Measurements from ENCODE around the gene BAIAP2L2. TPM values are rescaled to one million over a fixed set of nuclear protein-coding genes. Genes with fewer than 3 reads are reported as not detected.

Gene BAIAP2L2
- total RNA-seq, 1 experiment from 2014 or later: 51.2 TPM

- CTCF ChIA-PET: no interaction called here
- BruUV-seq (replicated peaks): no TSS peak
- Mint-ChIP-seq H3K27ac (ENCODE audit: unreplicated experiment) (no peak overlapping the region), H3K36me3 (ENCODE audit: insufficient read depth, unreplicated experiment) (peaks cover 3% of the 10 kb centered on the region), H3K27me3 (ENCODE audit: unreplicated experiment) (peaks cover 44% of the 10 kb centered on the region), H3K9me3 (ENCODE audit: low read depth, unreplicated experiment) (no peaks in the 10 kb centered on the region), H3K4me1 (ENCODE audit: low read depth, unreplicated experiment) (no peaks in the 10 kb centered on the region), H3K4me3 (ENCODE audit: low read depth, unreplicated experiment) (no peak overlapping the region)
- intact Hi-C loops (cut with micrococcal nuclease; ENCODE audit: unreplicated experiment): no loop called here
- TF ChIP-seq, protein P1, sequence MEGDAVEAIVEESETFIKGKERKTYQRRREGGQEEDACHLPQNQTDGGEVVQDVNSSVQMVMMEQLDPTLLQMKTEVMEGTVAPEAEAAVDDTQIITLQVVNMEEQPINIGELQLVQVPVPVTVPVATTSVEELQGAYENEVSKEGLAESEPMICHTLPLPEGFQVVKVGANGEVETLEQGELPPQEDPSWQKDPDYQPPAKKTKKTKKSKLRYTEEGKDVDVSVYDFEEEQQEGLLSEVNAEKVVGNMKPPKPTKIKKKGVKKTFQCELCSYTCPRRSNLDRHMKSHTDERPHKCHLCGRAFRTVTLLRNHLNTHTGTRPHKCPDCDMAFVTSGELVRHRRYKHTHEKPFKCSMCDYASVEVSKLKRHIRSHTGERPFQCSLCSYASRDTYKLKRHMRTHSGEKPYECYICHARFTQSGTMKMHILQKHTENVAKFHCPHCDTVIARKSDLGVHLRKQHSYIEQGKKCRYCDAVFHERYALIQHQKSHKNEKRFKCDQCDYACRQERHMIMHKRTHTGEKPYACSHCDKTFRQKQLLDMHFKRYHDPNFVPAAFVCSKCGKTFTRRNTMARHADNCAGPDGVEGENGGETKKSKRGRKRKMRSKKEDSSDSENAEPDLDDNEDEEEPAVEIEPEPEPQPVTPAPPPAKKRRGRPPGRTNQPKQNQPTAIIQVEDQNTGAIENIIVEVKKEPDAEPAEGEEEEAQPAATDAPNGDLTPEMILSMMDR (IDR thresholded peaks at IDR 0.05; ENCODE audit: unreplicated experiment): no peak
- DNase-seq: no peak
Measured at GRCh38 chr22:38043151-38044039, 67.1 kb downstream of the BAIAP2L2 start.

DNA sequence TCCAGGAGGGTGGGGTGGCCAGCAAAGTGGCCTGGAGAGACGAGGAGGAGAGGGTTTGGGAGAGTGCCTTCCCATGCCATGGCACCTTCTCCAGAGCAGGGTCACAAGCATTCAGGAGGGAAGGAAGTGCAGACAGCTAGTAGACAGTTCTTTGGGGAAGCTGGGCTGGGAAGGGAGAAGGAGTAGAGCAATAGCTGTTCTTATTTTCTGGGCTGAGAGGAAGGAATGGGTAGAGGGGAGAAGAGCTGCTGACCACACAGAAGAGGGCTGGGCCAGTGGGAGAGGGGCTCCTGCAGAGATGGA lies 68.0 kb downstream of the BAIAP2L2 start:
- H3K4me1 Mint-ChIP-seq (ENCODE audit: low read depth, unreplicated experiment): no peaks in the 10 kb centered on the region
- intact Hi-C loops (cut with micrococcal nuclease; ENCODE audit: unreplicated experiment): no loop called here
- H3K9me3 Mint-ChIP-seq (ENCODE audit: low read depth, unreplicated experiment): no peaks in the 10 kb centered on the region
- no peak overlapping the region for H3K27ac Mint-ChIP-seq (ENCODE audit: unreplicated experiment)
- no peak for DNase-seq
- H3K27me3 Mint-ChIP-seq (ENCODE audit: unreplicated experiment): peaks cover 39% of the 10 kb centered on the region
- no peak overlapping the region for H3K4me3 Mint-ChIP-seq (ENCODE audit: low read depth, unreplicated experiment)
- H3K36me3 Mint-ChIP-seq (ENCODE audit: insufficient read depth, unreplicated experiment): peaks cover 2% of the 10 kb centered on the region
- TF ChIP-seq, protein P1 (IDR thresholded peaks at IDR 0.05; ENCODE audit: unreplicated experiment): no peak
- no TSS peak for BruUV-seq (replicated peaks)
- CTCF ChIA-PET: no interaction called here

DNA sequence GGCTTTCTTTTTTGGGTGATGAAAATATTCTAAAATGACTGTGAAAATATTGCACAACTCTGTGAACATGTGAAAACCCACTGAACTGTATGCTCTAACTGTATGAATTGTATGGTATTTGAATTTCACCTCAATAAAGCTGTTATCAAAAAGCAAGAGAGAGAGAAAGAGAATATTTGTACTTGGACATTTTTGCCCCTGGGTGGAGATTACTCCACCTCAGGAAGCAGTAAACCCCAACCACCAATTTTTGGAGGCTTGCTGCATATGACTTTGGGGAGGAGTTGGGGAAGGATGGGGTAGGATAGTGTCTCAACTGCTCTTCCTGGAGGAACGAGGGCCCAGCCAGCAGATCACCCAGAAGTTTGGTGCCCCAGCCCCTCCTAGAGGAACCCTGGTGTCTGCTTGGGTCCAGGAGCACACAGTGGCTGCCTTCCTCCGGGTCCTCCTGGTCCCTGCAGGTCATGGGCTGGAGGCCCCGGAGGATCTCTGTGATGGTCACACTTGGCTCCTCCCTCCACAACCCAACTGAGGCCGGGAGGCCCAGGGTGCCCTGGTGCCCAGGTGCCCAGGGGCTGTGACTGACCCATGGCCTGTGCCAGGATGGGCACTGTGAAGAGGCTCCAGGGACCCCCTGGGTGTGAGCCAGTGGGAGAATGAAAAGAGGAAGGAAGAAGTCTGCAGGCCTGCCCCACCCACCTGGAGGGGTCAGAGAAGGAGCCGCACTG lies 68.6 kb downstream of the BAIAP2L2 start:
- no peaks in the 10 kb centered on the region for H3K4me1 Mint-ChIP-seq (ENCODE audit: low read depth, unreplicated experiment)
- CTCF ChIA-PET: no interaction called here
- intact Hi-C loops (cut with micrococcal nuclease; ENCODE audit: unreplicated experiment): no loop called here
- no TSS peak for BruUV-seq (replicated peaks)
- TF ChIP-seq, protein P1 (IDR thresholded peaks at IDR 0.05; ENCODE audit: unreplicated experiment): no peak
- H3K27ac Mint-ChIP-seq (ENCODE audit: unreplicated experiment): no peak overlapping the region
- no peaks in the 10 kb centered on the region for H3K9me3 Mint-ChIP-seq (ENCODE audit: low read depth, unreplicated experiment)
- peaks cover 34% of the 10 kb centered on the region for H3K27me3 Mint-ChIP-seq (ENCODE audit: unreplicated experiment)
- no peak for DNase-seq
- no peaks in the 10 kb centered on the region for H3K36me3 Mint-ChIP-seq (ENCODE audit: insufficient read depth, unreplicated experiment)
- H3K4me3 Mint-ChIP-seq (ENCODE audit: low read depth, unreplicated experiment): no peak overlapping the region

- intact Hi-C loops (cut with micrococcal nuclease; ENCODE audit: unreplicated experiment): no loop called here
- Mint-ChIP-seq H3K4me1 (ENCODE audit: low read depth, unreplicated experiment) (no peaks in the 10 kb centered on the region), H3K36me3 (ENCODE audit: insufficient read depth, unreplicated experiment) (no peaks in the 10 kb centered on the region), H3K9me3 (ENCODE audit: low read depth, unreplicated experiment) (no peaks in the 10 kb centered on the region), H3K4me3 (ENCODE audit: low read depth, unreplicated experiment) (no peak overlapping the region), H3K27me3 (ENCODE audit: unreplicated experiment) (peaks cover 29% of the 10 kb centered on the region), H3K27ac (ENCODE audit: unreplicated experiment) (no peak overlapping the region)
- TF ChIP-seq, protein P1 (IDR thresholded peaks at IDR 0.05; ENCODE audit: unreplicated experiment): no peak
- no peak for DNase-seq
- CTCF ChIA-PET: interaction anchor here (0.5 kb wide), 1 partner anchor 201 kb away, joined by 4 read pairs; no protein-coding TSS in a partner anchor
- no TSS peak for BruUV-seq (replicated peaks)
Measured at GRCh38 chr22:38040953-38041759, 69.3 kb downstream of the BAIAP2L2 start.
